ENCODE data around the gene PDE11A.
A peak's percentile ranks its signal among the peaks of the same experiment; 100 is the strongest.

The PDE11A gene

DNA sequence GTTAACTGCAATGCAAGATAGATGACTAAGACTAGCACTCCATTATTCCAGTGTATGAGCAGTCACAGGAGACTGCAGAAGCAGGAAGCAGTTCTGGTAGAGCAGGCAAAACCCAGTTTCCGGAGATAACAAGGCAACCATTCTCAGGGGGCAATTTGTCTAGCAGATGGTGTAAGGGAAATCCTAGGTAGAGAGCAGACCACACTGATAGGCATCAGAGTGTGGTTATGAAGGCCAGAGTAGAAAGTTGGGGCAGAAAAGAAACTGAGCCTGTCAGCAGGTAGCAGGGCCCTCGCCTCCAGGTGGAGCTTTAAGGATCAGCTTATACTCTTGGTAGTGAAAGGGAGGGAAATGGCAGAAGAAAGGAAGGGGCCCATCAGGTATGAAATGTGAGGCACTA, 164.4 kb downstream of the PDE11A start:
- TF ChIP-seq, protein P1, sequence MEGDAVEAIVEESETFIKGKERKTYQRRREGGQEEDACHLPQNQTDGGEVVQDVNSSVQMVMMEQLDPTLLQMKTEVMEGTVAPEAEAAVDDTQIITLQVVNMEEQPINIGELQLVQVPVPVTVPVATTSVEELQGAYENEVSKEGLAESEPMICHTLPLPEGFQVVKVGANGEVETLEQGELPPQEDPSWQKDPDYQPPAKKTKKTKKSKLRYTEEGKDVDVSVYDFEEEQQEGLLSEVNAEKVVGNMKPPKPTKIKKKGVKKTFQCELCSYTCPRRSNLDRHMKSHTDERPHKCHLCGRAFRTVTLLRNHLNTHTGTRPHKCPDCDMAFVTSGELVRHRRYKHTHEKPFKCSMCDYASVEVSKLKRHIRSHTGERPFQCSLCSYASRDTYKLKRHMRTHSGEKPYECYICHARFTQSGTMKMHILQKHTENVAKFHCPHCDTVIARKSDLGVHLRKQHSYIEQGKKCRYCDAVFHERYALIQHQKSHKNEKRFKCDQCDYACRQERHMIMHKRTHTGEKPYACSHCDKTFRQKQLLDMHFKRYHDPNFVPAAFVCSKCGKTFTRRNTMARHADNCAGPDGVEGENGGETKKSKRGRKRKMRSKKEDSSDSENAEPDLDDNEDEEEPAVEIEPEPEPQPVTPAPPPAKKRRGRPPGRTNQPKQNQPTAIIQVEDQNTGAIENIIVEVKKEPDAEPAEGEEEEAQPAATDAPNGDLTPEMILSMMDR (IDR thresholded peaks at IDR 0.05; ENCODE audit: extremely low read depth, insufficient read depth, missing control alignments), result no peak
- in situ Hi-C loops (cut with MboI; ENCODE audit: low pct_unique_long_range_greater_than_20kb, low sequenced_read_pairs, unreplicated experiment), result no loop called here

DNA sequence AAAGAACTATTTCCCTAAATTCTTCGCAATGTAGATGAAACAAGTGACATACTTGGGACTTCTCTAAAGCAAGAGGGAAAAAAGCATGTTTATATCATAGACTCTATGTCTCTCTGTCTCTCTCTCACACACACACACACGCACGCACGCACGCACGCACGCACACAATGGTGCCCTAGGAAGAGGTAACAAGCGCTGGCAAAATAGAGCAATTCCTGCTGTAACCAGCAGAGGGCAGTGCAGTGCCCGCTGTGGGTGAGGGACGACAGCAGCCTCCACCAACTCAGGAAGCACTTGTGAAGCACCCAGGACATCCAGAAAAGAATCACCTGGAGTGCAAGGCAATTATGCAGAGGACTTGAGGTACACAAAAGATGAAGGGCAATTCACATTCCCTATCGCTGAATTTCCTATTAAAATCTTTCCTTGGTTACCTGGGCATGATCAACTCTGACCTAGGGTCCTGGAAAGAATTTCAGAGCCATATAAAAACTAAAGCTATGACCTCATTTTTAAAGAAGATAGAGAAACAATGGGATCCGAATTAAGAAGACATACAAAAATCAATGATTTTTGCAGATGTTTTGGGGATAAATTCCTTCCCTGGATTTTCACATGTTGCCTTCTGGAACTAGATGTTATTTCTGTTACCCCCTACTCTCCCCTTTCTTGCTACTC, 166.4 kb downstream of the PDE11A start:
- TF ChIP-seq, protein P1 (IDR thresholded peaks at IDR 0.05; ENCODE audit: extremely low read depth, insufficient read depth, missing control alignments), result peak; percentile 96
- in situ Hi-C loops (cut with MboI; ENCODE audit: low pct_unique_long_range_greater_than_20kb, low sequenced_read_pairs, unreplicated experiment), result no loop called here
- peak; percentile 48 for DNase-seq (ENCODE audit: low spot score)

More for the DNA sequence above, 164.4 kb downstream of the PDE11A start:
- DNase-seq (ENCODE audit: low spot score), result no peak

DNA sequence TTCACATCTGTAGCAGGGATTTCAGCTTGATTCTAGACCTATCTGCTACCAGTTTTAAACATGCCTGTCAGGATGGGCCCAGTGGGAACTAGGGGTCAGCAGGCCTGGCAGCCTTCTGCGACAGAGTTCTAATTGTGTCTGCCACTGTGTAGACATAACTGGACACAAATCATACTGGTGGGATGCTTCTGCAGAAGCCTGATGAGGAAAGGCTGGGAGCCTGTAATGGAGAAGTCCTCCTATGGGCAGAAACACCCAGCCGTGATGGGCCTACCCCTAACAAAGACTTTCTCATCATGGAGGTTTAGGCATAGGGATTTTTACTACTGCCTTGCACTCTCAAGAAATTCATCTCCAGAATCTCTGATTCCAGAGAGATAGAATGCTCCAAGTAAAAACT, 166.9 kb downstream of the PDE11A start:
- no peak for DNase-seq (ENCODE audit: low spot score)
- in situ Hi-C loops (cut with MboI; ENCODE audit: low pct_unique_long_range_greater_than_20kb, low sequenced_read_pairs, unreplicated experiment), result no loop called here
- TF ChIP-seq, protein P1 (IDR thresholded peaks at IDR 0.05; ENCODE audit: extremely low read depth, insufficient read depth, missing control alignments), result no peak

GRCh38 chr2:177902395-177903163, 170.0 kb downstream of the PDE11A start:
- TF ChIP-seq, protein P1 (IDR thresholded peaks at IDR 0.05; ENCODE audit: extremely low read depth, insufficient read depth, missing control alignments), result no peak
- in situ Hi-C loops (cut with MboI; ENCODE audit: low pct_unique_long_range_greater_than_20kb, low sequenced_read_pairs, unreplicated experiment), result no loop called here
- no peak for DNase-seq (ENCODE audit: low spot score)

- in situ Hi-C loops (cut with MboI; ENCODE audit: low pct_unique_long_range_greater_than_20kb, low sequenced_read_pairs, unreplicated experiment), result no loop called here
- DNase-seq (ENCODE audit: low spot score), result no peak
- TF ChIP-seq, protein P1 (IDR thresholded peaks at IDR 0.05; ENCODE audit: extremely low read depth, insufficient read depth, missing control alignments), result no peak
Measured at GRCh38 chr2:177900082-177900481, 172.5 kb downstream of the PDE11A start.

- TF ChIP-seq, protein P1 (IDR thresholded peaks at IDR 0.05; ENCODE audit: extremely low read depth, insufficient read depth, missing control alignments), result no peak
- no peak for DNase-seq (ENCODE audit: low spot score)
- in situ Hi-C loops (cut with MboI; ENCODE audit: low pct_unique_long_range_greater_than_20kb, low sequenced_read_pairs, unreplicated experiment), result no loop called here
Measured at GRCh38 chr2:177897278-177897677, 175.3 kb downstream of the PDE11A start.

Data from GM13977 (cell line).